AG09319 (cell line): ENCODE results near the gene TOGARAM1.

Experiments
- DNase-seq: peaks from one replicate; pipeline ENCODE4 v3.0.0-alpha.2; 2010; ENCODE audit warnings: low read depth; ENCODE audit errors: extremely low read depth
- CTCF ChIP-seq: IDR thresholded peaks from 2 replicates; pipeline ENCODE4 v1.5.1; 2011; ENCODE audit warnings: low read depth, mild to moderate bottlenecking, inconsistent platforms, low read length, moderate library complexity

TOGARAM1 gene

GRCh38 chr14:45038256-45038655 lies 76.3 kb downstream of the TOGARAM1 start:
- TF ChIP-seq CTCF, result no peak
- DNase-seq, result no peak

- no peak for DNase-seq
- TF ChIP-seq CTCF, result no peak
Observed at GRCh38 chr14:45038865-45039264, 76.9 kb downstream of the TOGARAM1 start.

- no peak for DNase-seq
- no peak for TF ChIP-seq CTCF
Observed at GRCh38 chr14:45039390-45039789, 77.4 kb downstream of the TOGARAM1 start.

- DNase-seq, result no peak
- no peak for TF ChIP-seq CTCF
Observed at GRCh38 chr14:45041641-45042040, 79.7 kb downstream of the TOGARAM1 start.

GRCh38 chr14:45044638-45045037 lies 82.6 kb downstream of the TOGARAM1 start:
- no peak for TF ChIP-seq CTCF

GRCh38 chr14:45048385-45048784 lies 86.4 kb downstream of the TOGARAM1 start:
- no peak for TF ChIP-seq CTCF
- no peak for DNase-seq

More at GRCh38 chr14:45044638-45045037, 82.6 kb downstream of the TOGARAM1 start:
- no peak for DNase-seq

- TF ChIP-seq CTCF, result no peak
- no peak for DNase-seq
Observed at GRCh38 chr14:45051180-45051579, 89.2 kb downstream of the TOGARAM1 start.
